A549 (cell line): Measurements from ENCODE around the gene SLC28A3. TPM values are rescaled to one million over a fixed set of nuclear protein-coding genes. Genes with fewer than 3 reads are reported as not detected.

Source experiments
- ATAC-seq, 2 experiments: fragments of 200-7000 bp in 1 of 2; fragments of >200 bp in 1 of 2; cut with Nextera tagmentation in 1 of 2; cut with Tn5 transposase in 1 of 2; 3 replicates each; pipeline versions ENCODE4 v1.8.0 to v1.9.1; 2018 to 2020; ENCODE audit warnings: mild to moderate bottlenecking in 1 of 2, moderate library complexity in 1 of 2
- CTCF ChIA-PET: fragments of 300-600 bp; sonication (Branson Sonifier 250); formaldehyde crosslinking; extraction: SDS; loops from one replicate; lab custom pipeline; 2021; ENCODE audit warnings: antibody characterized with exemption, inconsistent platforms; lab: Yijun Ruan, JAX
- POLR2A ChIA-PET: fragments of 350-600 bp; formaldehyde crosslinking; extraction: SDS; loops from one replicate; lab custom pipeline; 2021; ENCODE audit warnings: antibody characterized with exemption, inconsistent platforms; lab: Yijun Ruan, JAX
- DNase-seq, 2 experiments: peaks; one replicate each; pipeline versions ENCODE4 v3.0.0 to v3.0.0-alpha.2; 2011 to 2016; ENCODE audit warnings: low read depth in 1 of 2, low spot score in 1 of 2
- FAIRE-seq: peaks from 2 replicates; lab custom pipeline; 2011; peaks lifted over from hg19 to GRCh38; lab: Jason Lieb, UNC
- H3K27ac ChIP-seq, 2 experiments: fragments of >200 bp; sonication (Bioruptor Twin); formaldehyde crosslinking; 3 replicates each; pipeline ENCODE4 v1.5.1; 2016 to 2017
- H3K4me1 ChIP-seq: fragments of >200 bp; sonication (Bioruptor Twin); formaldehyde crosslinking; 3 replicates; pipeline ENCODE4 v1.6.1; 2016
- H3K4me2 ChIP-seq: fragments of >200 bp; sonication (Bioruptor Twin); formaldehyde crosslinking; 3 replicates; pipeline ENCODE4 v1.6.1; 2016
- H3K4me3 ChIP-seq: fragments of >200 bp; sonication (Bioruptor Twin); formaldehyde crosslinking; 3 replicates; pipeline ENCODE4 v1.5.1; 2016
- H3K9me3 ChIP-seq: fragments of >200 bp; sonication (Bioruptor Twin); formaldehyde crosslinking; 3 replicates; pipeline ENCODE4 v1.6.1; 2016
- BHLHE40 ChIP-seq: IDR thresholded peaks from 2 replicates; pipeline ENCODE4 v1.6.1; 2012; ENCODE audit warnings: low read depth, low read length, inconsistent platforms
- CEBPB ChIP-seq, 2 experiments: fragments of >200 bp in 1 of 2; sonication (Bioruptor Twin) in 1 of 2; formaldehyde crosslinking in 1 of 2; IDR thresholded peaks; 2 replicates each; pipeline ENCODE4 v1.6.1; 2012 to 2016
- CHD2 ChIP-seq: fragments of 150-350 bp; IDR thresholded peaks from 2 replicates; pipeline ENCODE4 v1.6.1; 2014; ENCODE audit warnings: low read length; ENCODE audit not compliant: partially characterized antibody
- CHD4 ChIP-seq: fragments of 200-600 bp; sonication (generic); IDR thresholded peaks from 2 replicates; pipeline ENCODE4 v1.6.1; 2016; ENCODE audit warnings: antibody characterized with exemption, mild to moderate bottlenecking, borderline replicate concordance
- CTCF ChIP-seq: fragments of >200 bp; sonication (Bioruptor Twin); formaldehyde crosslinking; IDR thresholded peaks from 3 replicates; pipeline ENCODE4 v1.5.1; 2016
- EHMT2 ChIP-seq: fragments of 200-600 bp; sonication (generic); IDR thresholded peaks from 2 replicates; pipeline ENCODE4 v1.6.1; 2016; ENCODE audit warnings: antibody characterized with exemption, low read depth, mild to moderate bottlenecking, moderate library complexity
- ESRRA ChIP-seq: fragments of 150-350 bp; IDR thresholded peaks from 2 replicates; pipeline ENCODE4 v1.6.1; 2014; ENCODE audit warnings: mild to moderate bottlenecking, low read length, borderline replicate concordance
- FOSB ChIP-seq: fragments of 250-450 bp; sonication (Bioruptor Pico); IDR thresholded peaks from 2 replicates; pipeline ENCODE4 v1.5.0; 2020; ENCODE audit warnings: mild to moderate bottlenecking, moderate library complexity
- FOSL2 ChIP-seq, 2 experiments: fragments of 450-650 bp in 1 of 2; fragments of >200 bp in 1 of 2; sonication (Bioruptor Twin) in 1 of 2; formaldehyde crosslinking; IDR thresholded peaks; 2 replicates each; pipeline versions ENCODE4 v1.5.0 to v1.6.1; 2016 to 2020; ENCODE audit warnings: mild to moderate bottlenecking in 1 of 2, moderate library complexity in 1 of 2
- FOXS1 ChIP-seq: fragments of 250-450 bp; sonication (Bioruptor Pico); IDR thresholded peaks from 2 replicates; pipeline ENCODE4 v1.5.0; 2020; ENCODE audit warnings: mild to moderate bottlenecking, moderate library complexity
- GATA3 ChIP-seq: IDR thresholded peaks from 2 replicates; pipeline ENCODE4 v1.6.1; 2012; ENCODE audit warnings: borderline replicate concordance
- HEYL ChIP-seq: fragments of 250-450 bp; sonication (Bioruptor Pico); IDR thresholded peaks from 2 replicates; pipeline ENCODE4 v1.8.0; 2021; ENCODE audit warnings: mild to moderate bottlenecking, moderate library complexity
- HOXA7 ChIP-seq: fragments of 250-450 bp; sonication (Bioruptor Pico); IDR thresholded peaks from 2 replicates; pipeline ENCODE4 v1.5.0; 2020; ENCODE audit warnings: mild to moderate bottlenecking, moderate library complexity
- HOXB5 ChIP-seq: fragments of 250-450 bp; sonication (Bioruptor Pico); IDR thresholded peaks from 2 replicates; pipeline ENCODE4 v1.5.0; 2020; ENCODE audit warnings: mild to moderate bottlenecking, moderate library complexity
- MAX ChIP-seq: IDR thresholded peaks from 2 replicates; pipeline ENCODE4 v1.6.1; 2012
- NPAS2 ChIP-seq: fragments of 250-450 bp; sonication (Bioruptor Pico); IDR thresholded peaks from 2 replicates; pipeline ENCODE4 v1.8.0; 2022; ENCODE audit warnings: mild to moderate bottlenecking, moderate library complexity, borderline replicate concordance
- RAD21 ChIP-seq, 2 experiments: fragments of >200 bp in 1 of 2; sonication (Bioruptor Twin) in 1 of 2; formaldehyde crosslinking in 1 of 2; IDR thresholded peaks in 1 of 2; conservative IDR thresholded peaks in 1 of 2; 2 replicates in 1 of 2; 3 replicates in 1 of 2; pipeline ENCODE4 v1.6.1; 2012 to 2018; ENCODE audit warnings: inconsistent platforms in 1 of 2
- RARB ChIP-seq: fragments of 250-450 bp; sonication (Bioruptor Pico); IDR thresholded peaks from 2 replicates; pipeline ENCODE4 v1.8.0; 2021; ENCODE audit warnings: mild to moderate bottlenecking, moderate library complexity
- SMC3 ChIP-seq: fragments of >200 bp; sonication (Bioruptor Twin); formaldehyde crosslinking; IDR thresholded peaks from 3 replicates; pipeline ENCODE4 v1.6.1; 2018; ENCODE audit warnings: inconsistent platforms
- TP53 ChIP-seq: fragments of 250-450 bp; sonication (Bioruptor Pico); IDR thresholded peaks from 2 replicates; pipeline ENCODE4 v1.5.0; 2021; ENCODE audit warnings: mild to moderate bottlenecking, moderate library complexity
- USF2 ChIP-seq: fragments of 450-650 bp; IDR thresholded peaks from 2 replicates; pipeline ENCODE4 v1.6.1; 2014; ENCODE audit warnings: antibody characterized with exemption
- ZC3H11A ChIP-seq: fragments of 450-650 bp; IDR thresholded peaks from 2 replicates; pipeline ENCODE4 v1.6.1; 2014; ENCODE audit warnings: antibody characterized with exemption, mild to moderate bottlenecking
- WGBS: methylation state at CpG from one replicate; pipeline ENCODE4 v1.1.6; 2017; ENCODE audit errors: missing lambda C conversion rate; 5-methylcytosine and 5-hydroxymethylcytosine counted together
- polyA plus RNA-seq, 4 experiments: library from polyadenylated mRNA; depleted of rRNA in 3 of 4; stranded (reverse); fragments of >200 nt; fragmentation: RNase III in 1 of 4; extraction: RNeasy Plus Mini Kit Qiagen cat#74134 plus additional on column Dnase treatment in 1 of 4; gene quantifications; 2 replicates in 3 of 4; 3 replicates in 1 of 4; pipeline ENCODE4 v1.2.3, GENCODE V29; 2011 to 2017
- TF ChIP-seq, protein P1 (sequence below): IDR thresholded peaks from 2 replicates; pipeline ENCODE4 v1.6.1; 2012

Gene SLC28A3
- polyA plus RNA-seq, 2 of the 4 experiments (the other 2 are of a cell fraction) = not detected

- Histone ChIP-seq H3K4me2 (no peak overlapping the region), H3K4me3 (no peak overlapping the region), H3K27ac (peak overlapping the region in 1 of 2 experiments; percentile 74; a peak in 2 of 6 replicates), H3K9me3 (peaks cover 21% of the 10 kb centered on the region; the same call in 2 of the 3 replicates), H3K4me1 (no peaks in the 10 kb centered on the region)
- FAIRE-seq (no peak), ATAC-seq (no peak)
- POLR2A ChIA-PET = interaction anchor here (0.9 kb wide), 1 partner anchor 318 kb away, joined by 3 read pairs; the partner anchor contains the start of gene KIF27
- 84% methylated on average over 2 of the region's 2 CpGs for WGBS
- CTCF ChIA-PET = no interaction called here
- TF ChIP-seq NPAS2 (CRISPR knock-in tag) (no peak), HOXA7 (CRISPR knock-in tag) (no peak), ESRRA (no peak), BHLHE40 (no peak), GATA3 (no peak), SMC3 (no peak), CEBPB (IDR thresholded peaks at IDR 0.05) (no peak)
- TF ChIP-seq, all 56 proteins: peak for 0
- no peak for DNase-seq
Measured at GRCh38 chr9:84239343-84239742, 101.2 kb downstream of the SLC28A3 start.

DNA sequence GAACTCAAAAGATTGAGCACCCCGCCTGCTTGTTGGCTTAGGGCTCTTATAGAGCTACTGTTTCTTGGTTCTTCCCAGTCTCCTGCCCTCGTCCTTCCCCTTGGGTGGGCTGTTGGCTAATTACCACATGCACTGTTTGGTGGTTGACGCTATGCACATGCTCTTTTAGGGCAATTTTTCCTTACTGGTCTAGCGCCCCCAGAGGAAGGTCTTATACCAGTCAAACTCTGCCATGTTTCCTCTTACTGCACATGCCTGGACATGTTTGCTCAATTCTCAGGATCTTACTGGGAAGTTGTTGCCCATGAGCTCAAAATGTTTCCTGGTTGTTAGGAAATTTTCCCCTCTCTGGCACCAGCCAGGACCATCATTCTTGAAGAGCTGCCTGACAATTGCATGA lies 101.9 kb downstream of the SLC28A3 start:
- peak overlapping the region; percentile 56 to 74; a peak in 5 of 6 replicates for H3K27ac ChIP-seq
- ATAC-seq (peak in 1 of 2 experiments; percentile 76; a peak in 3 of 6 replicates), DNase-seq (peak in 1 of 2 experiments; percentile 63), FAIRE-seq (no peak)
- POLR2A ChIA-PET = interaction anchor here (0.9 kb wide), 1 partner anchor 317 kb away, joined by 3 read pairs; the partner anchor contains the start of gene KIF27
- WGBS = 35% methylated on average over 4 of the region's 4 CpGs
- CTCF ChIA-PET = no interaction called here
- TF ChIP-seq TP53 = peak; percentile 93
- TF ChIP-seq USF2 = no peak
- TF ChIP-seq HEYL (CRISPR knock-in tag) = no peak
- TF ChIP-seq MAX = peak; percentile 39; the same call in 1 of the 2 replicates
- peaks cover 21% of the 10 kb centered on the region; the same call in 2 of the 3 replicates for H3K9me3 ChIP-seq
- H3K4me3 ChIP-seq = no peak overlapping the region
- no peak overlapping the region for H3K4me2 ChIP-seq
- H3K4me1 ChIP-seq = no peaks in the 10 kb centered on the region

GRCh38 chr9:84235511-84235910 lies 105.0 kb downstream of the SLC28A3 start:
- WGBS = 36% methylated on average over 3 of the region's 4 CpGs
- no peaks in the 10 kb centered on the region for H3K4me1 ChIP-seq
- no peak for TF ChIP-seq HOXA7 (CRISPR knock-in tag)
- TF ChIP-seq CHD4 = no peak
- no peak for TF ChIP-seq EHMT2
- TF ChIP-seq HOXB5 (CRISPR knock-in tag) = no peak
- no peak for TF ChIP-seq USF2
- no peak for TF ChIP-seq FOSB
- TF ChIP-seq HEYL (CRISPR knock-in tag) = no peak
- TF ChIP-seq RARB (CRISPR knock-in tag) = no peak
- TF ChIP-seq FOXS1 = no peak
- no peak for TF ChIP-seq RAD21 (conservative IDR thresholded peaks at IDR 0.05 in 1 of 2, IDR thresholded peaks at IDR 0.05 in 1 of 2)
- TF ChIP-seq, protein P1, sequence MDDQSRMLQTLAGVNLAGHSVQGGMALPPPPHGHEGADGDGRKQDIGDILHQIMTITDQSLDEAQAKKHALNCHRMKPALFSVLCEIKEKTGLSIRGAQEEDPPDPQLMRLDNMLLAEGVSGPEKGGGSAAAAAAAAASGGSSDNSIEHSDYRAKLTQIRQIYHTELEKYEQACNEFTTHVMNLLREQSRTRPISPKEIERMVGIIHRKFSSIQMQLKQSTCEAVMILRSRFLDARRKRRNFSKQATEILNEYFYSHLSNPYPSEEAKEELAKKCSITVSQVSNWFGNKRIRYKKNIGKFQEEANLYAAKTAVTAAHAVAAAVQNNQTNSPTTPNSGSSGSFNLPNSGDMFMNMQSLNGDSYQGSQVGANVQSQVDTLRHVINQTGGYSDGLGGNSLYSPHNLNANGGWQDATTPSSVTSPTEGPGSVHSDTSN = no peak
- TF ChIP-seq NPAS2 (CRISPR knock-in tag) = no peak
- no peak for TF ChIP-seq FOSL2 (IDR thresholded peaks at IDR 0.05)
- no peak for TF ChIP-seq FOSL2 (CRISPR knock-in tag; IDR thresholded peaks at IDR 0.05)
- no peak for TF ChIP-seq CHD2
- no peak for TF ChIP-seq ZC3H11A
- TF ChIP-seq SMC3 = no peak
- no peak for TF ChIP-seq CTCF
- no peak overlapping the region for H3K4me2 ChIP-seq
- FAIRE-seq (no peak), DNase-seq (no peak), ATAC-seq (no peak)
- ChIA-PET CTCF (interaction anchor here (1.0 kb wide), 1 partner anchor 26 kb away, joined by 4 read pairs; no protein-coding TSS in a partner anchor), POLR2A (no interaction called here)
- H3K27ac ChIP-seq = no peak overlapping the region
- no peak overlapping the region for H3K4me3 ChIP-seq
- H3K9me3 ChIP-seq = peaks cover 21% of the 10 kb centered on the region; the same call in 2 of the 3 replicates
